ENCODE data around the gene FOXN1.

Gene FOXN1

GRCh38 chr17:28478712-28479615 is 27.2 kb upstream of the FOXN1 start:
- DNase-seq (ENCODE audit: low read depth), result no peak

- DNase-seq (ENCODE audit: low read depth), result no peak
Observed at GRCh38 chr17:28480278-28480677, 25.9 kb upstream of the FOXN1 start.

GRCh38 chr17:28480799-28481571 is 25.2 kb upstream of the FOXN1 start:
- no peak for DNase-seq (ENCODE audit: low read depth)

- DNase-seq (ENCODE audit: low read depth), result no peak
Observed at GRCh38 chr17:28482551-28483199, 23.5 kb upstream of the FOXN1 start.

- DNase-seq (ENCODE audit: low read depth), result no peak
Observed at GRCh38 chr17:28484296-28484695, 21.9 kb upstream of the FOXN1 start.

GRCh38 chr17:28485049-28485448 is 21.1 kb upstream of the FOXN1 start:
- no peak for DNase-seq (ENCODE audit: low read depth)

- no peak for DNase-seq (ENCODE audit: low read depth)
Observed at GRCh38 chr17:28487881-28488532, 18.1 kb upstream of the FOXN1 start.

- no peak for DNase-seq (ENCODE audit: low read depth)
Observed at GRCh38 chr17:28488533-28489276, 17.4 kb upstream of the FOXN1 start.

GRCh38 chr17:28491286-28491685 is 14.9 kb upstream of the FOXN1 start:
- no peak for DNase-seq (ENCODE audit: low read depth)

GRCh38 chr17:28491860-28492259 is 14.3 kb upstream of the FOXN1 start:
- no peak for DNase-seq (ENCODE audit: low read depth)

GRCh38 chr17:28492352-28493310 is 13.5 kb upstream of the FOXN1 start:
- no peak for DNase-seq (ENCODE audit: low read depth)

GRCh38 chr17:28493460-28493859 is 12.7 kb upstream of the FOXN1 start:
- DNase-seq (ENCODE audit: low read depth), result no peak

GRCh38 chr17:28494445-28495188 is 11.5 kb upstream of the FOXN1 start:
- peak; percentile 13 for DNase-seq (ENCODE audit: low read depth)

- no peak for DNase-seq (ENCODE audit: low read depth)
Observed at GRCh38 chr17:28495635-28496034, 10.5 kb upstream of the FOXN1 start.

GRCh38 chr17:28497931-28498330 is 8.2 kb upstream of the FOXN1 start:
- no peak for DNase-seq (ENCODE audit: low read depth)

- no peak for DNase-seq (ENCODE audit: low read depth)
Observed at GRCh38 chr17:28498652-28499363, 7.3 kb upstream of the FOXN1 start.

- no peak for DNase-seq (ENCODE audit: low read depth)
Observed at GRCh38 chr17:28499364-28499664, 6.8 kb upstream of the FOXN1 start.

- no peak for DNase-seq (ENCODE audit: low read depth)
Observed at GRCh38 chr17:28499684-28500357, 6.3 kb upstream of the FOXN1 start.
